Activated CD4-positive, alpha-beta T cell treated with anti-CD3 and anti-CD28 coated beads for 24 hours (primary cell): ENCODE results near the gene TMEM167B.
"Not testable (repeated sequence)": the region's sequence is repeated elsewhere in the genome, so short reads cannot be mapped to it uniquely, and the experiment has no call there.

Source experiments
- DNase-seq, 2 donors: peaks; one replicate each; pipeline ENCODE4 v3.0.0-alpha.2; 2020; ENCODE audit warnings: low read depth in 2 of 2

The TMEM167B gene

DNA sequence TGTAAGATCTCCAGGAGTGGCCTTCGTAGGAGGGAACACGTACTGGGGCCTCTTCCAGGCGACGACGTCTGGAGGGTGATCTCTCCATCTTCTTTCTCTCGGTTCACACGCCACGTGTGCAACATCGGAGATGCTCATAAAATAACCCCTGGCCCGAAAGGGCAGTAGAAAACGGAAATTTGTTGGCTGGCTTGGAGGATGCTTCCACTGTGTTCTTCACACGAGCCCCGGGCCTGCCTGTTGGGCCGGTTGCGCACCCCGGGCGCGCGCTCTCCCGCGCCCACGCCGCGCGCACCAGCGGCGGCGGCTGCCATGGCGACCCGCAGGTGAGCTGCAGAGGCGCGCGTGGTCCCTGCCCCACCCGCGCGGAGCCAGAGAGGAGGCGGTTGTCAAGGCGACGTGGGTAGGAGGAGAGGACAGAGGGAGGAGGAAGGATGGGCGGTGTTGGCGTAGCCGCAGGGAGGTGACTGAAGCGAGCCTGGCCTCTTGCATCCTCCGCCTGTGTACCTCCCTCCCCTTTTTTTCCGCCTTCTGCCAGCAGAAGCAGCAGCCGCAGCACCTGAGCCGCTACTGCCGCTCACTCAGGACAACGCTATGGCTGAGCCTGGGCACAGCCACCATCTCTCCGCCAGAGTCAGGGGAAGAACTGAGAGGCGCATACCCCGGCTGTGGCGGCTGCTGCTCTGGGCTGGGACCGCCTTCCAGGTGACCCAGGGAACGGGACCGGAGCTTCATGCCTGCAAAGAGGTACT is 23.2 kb downstream of the TMEM167B start, which contains the start of gene ELAPOR1:
Gene ELAPOR1, plus strand, starts transcription at position 526 of the 752 bp plus-strand sequence. Its CDS starts 69 bp downstream, at position 595.
- peak; percentile 62 to 69 for DNase-seq

DNA sequence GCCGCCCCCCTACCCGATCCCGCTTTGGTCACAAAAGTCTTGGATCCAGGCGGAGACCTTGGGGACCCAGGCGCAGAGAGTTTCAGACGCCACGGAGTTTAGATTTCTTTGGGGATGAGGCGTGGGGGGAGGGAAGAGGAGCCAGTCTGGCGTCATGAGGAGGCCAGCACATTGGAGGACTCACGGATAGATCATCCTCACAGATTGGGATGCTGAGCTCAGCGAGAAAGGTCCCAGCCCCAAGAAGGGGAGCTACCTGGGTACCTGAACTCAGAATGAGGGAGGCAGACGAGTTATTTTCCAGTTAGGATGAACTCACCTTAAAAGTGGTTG is 23.7 kb downstream of the TMEM167B start:
- no peak for DNase-seq

DNA sequence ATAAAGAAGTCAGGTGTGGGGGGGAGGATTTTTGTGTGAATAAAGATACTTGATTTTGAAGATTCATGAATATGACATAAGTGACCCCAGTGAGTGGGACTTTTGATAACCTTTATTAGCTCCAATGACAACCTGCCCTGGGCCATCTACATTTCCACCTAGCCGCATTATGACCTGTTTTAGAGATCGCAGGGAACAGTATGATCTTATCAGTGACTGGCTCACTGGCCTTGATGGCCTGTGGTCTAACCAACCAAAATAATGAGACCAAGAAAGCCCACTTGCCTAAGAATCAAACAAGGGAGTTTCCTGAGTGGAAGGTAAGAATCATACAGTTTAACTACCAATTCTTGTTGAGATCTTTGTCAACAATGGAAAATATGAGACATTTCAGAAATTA is 25.1 kb downstream of the TMEM167B start:
- DNase-seq, result no peak

DNA sequence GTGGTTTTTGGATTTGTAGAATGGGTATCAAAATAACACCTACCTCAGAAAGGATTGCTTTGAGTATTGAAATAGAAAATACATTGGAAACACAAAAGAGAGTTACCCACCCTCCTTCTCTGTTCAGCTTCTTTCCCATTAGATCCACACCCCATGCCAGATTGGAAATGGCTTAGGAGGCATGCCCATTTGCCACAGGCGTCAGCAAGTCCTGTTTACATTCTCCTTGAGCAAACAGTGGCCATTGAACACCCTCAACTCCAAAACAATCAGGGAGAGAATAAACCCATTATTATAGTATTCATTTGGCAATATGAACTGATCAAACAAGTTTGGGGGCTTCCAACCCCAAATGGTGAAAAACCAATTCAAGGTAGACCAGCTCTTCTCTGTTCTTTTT is 25.7 kb downstream of the TMEM167B start:
- no peak for DNase-seq

DNA sequence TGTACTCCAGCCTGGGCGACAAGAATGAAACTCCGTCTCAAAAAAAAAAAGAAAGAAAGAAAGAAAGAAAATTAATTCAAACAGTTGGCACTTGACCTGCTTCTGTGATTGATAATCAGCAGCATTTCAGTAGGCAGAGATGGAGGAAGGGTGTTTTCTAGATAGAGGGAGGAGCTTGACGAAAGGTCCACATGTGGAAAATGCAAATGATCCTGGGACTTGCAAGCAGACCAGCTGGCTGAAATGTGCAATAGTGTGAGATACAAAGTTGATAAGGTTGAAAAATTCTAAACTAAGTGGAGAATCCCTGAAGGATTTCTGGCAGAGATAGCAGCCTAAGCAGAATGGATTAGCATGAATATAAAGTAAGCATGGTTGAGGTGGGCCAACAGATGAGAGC is 27.5 kb downstream of the TMEM167B start:
- no peak for DNase-seq

DNA sequence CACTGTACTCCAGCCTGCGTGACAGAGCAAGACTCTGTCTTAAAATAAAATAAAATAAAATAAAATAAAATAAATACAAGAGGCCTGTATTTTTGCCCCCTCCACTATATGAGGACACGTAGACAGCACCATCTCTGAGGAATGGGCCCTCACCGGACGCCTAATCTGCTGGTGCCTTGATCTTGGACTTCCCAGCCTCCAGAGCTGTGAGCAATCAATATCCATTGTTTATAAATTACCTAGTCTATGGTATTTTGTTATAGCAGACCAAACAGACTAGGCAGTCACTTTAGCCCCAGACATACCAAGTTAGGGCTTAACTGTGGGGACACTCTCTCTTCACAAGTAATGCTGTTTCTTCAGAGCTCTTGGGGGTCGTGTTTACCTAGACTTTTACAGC is 29.8 kb downstream of the TMEM167B start:
- DNase-seq, result no peak

DNA sequence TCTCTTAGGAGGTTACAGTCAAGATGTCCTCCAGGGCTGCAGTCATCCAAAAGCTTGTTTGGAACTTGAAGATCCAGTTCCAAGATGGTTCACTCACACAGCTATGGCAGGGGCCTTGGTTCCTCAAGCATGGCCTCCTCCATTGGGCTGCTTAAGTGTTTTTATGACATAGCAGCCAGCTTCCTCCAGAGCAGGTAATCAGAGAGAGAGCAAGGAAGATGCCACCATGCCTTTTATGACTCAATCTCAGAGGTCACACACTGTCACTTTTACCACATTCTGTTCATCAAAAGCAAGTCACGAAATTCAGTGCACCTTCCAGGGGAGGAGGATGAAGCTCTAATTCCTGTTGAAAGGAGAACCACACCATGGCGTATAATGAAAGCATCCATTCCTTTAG is 40.5 kb downstream of the TMEM167B start:
- DNase-seq, result no peak

DNA sequence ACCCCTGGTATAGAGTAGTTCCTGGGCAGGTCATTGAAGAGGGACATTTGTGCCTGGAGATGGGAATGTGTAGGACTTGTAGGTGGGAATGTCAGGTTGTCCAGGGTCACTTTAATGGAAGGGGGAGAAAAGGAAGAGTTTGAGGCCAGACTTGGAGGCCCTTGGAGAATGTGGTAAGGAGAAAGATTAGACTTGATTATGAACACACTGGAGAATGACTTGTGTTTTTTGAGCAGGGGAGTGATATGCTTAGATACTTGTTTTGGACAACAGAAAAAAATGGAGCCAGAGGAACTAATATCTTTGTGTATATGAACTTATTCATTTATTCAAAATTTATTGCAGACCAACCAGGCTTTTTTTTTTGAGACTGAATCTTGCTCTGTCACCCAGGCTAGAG is 41.2 kb downstream of the TMEM167B start:
- no peak for DNase-seq

DNA sequence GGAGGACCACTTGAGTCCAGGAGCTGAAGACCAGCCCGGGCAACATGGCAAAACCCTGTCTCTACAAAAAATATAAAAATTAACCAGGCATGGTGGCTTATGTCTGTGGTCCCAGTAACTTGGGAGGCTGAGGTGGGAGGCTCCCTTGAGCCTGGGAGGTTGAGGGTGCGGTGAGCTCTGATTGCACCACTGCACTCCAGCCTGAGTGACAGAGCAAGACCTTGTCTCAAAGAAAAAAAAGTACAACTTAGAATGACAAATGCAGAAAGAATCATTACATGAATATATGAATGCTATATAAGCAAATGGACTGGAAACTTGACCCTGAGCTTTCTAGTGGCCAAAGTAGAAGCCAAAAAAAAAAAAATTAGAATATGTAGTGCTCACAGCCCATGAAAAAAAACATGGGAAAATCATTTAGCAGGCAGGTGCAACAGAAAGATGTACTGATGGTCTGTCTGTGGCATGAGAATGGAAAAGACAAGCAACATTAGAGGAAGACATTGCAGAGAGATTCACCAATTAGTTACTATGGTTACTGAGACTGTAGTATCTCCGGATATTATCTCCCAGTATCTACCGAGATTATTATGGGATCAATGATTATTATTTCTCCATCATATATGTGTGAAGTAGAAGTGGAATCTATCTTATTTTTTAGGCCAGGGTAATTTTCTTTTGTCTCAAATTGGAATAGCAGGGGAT is 42.6 kb downstream of the TMEM167B start:
- DNase-seq, result no peak

DNA sequence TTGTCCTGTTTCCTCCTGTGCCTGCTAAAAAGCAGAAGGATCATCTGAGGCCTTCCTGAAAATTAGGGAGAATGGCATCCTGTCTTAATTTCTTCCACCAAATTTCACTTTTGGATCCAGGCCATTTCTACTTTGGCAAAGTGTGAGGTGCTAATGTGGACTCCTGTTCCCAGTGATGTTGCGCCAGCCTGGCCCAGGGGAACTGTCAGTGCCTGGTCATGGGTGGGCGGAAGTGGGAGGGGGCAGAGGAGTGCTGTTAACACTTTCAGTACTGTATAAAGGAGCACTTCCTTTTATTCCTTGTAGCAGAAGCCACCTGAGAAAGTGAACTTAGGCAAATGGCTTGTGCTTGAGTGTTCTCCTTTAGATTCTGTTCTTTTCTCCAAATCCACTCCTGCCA is 43.3 kb downstream of the TMEM167B start:
- DNase-seq, result peak in 1 of 2 donors; percentile 3

DNA sequence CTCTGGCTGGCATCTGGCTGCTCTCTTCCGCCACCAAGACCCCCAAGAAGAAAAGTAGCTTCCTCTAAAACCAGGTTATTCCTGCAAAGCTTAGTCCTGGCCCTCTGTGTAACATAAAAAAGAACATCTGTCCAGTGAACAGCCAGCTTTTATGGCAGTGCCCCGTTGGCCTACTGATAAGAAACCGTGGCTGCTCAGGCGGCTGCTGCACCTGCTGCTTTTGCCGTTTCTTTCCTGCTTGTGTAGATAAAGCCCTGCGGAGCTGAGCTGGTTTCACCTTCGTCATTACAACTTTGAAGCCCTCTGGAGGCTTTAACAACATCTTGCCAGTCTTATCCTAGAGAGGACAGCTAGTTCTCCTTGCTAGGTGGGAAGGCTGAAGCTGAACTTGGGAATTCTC is 43.9 kb downstream of the TMEM167B start:
- no peak for DNase-seq

DNA sequence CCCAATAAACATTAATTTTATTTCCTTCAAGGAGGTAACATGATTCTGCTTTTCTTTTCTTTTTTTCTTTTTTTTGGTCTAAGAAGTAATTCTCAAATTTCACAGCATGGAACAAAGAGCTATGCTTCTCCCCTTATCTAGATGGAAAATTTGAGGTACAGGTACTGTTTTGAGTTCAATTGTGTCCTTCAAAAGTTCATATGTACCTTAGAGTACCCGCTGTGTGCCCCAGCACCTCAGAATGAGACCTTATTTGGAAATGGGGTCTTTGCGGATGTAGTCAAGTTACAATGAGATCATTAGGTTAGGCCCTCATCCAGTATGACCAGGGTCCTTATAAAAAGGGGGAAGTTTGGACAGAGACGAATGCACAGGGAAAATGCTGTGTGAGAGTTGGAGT is 45.4 kb downstream of the TMEM167B start:
- DNase-seq, result no peak

DNA sequence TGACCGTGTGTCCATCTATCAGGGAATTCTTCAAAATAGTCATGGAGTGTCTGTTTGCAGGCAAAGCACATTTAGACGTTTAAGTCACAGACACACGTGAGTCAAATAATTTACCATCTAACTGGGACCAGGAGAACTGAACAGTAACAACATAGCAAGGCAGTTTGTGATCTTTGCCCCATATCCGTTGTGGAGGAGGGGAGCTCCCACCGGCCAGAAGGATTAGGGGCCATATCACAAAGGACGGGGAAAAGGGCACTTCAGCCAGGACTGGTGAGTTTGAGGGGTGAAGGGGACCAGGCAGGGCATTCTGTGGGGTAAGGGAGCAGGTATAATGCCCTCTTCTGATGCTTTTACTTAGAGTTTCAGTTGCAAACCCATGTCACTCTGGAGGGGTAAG is 46.2 kb downstream of the TMEM167B start:
- no peak for DNase-seq

DNA sequence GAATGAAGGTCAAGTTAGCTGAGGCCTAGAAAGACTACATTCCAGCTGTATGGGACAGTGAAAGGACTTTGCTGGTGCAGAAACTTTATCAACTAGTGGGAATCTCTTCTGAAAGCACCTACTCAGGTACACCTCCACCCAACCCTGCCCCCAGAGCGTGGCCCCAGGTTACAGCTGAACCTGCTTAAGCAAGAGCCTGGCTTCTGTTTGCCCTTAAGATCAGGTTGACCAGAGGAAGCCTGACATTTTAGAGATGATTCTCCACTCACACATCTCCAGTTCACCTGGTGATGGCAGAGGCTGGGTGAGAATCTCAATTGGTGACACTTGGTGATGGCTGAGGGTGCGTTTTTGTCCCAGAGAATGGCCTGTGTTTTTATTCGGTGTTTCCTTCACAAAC is 47.4 kb downstream of the TMEM167B start:
- DNase-seq, result no peak

DNA sequence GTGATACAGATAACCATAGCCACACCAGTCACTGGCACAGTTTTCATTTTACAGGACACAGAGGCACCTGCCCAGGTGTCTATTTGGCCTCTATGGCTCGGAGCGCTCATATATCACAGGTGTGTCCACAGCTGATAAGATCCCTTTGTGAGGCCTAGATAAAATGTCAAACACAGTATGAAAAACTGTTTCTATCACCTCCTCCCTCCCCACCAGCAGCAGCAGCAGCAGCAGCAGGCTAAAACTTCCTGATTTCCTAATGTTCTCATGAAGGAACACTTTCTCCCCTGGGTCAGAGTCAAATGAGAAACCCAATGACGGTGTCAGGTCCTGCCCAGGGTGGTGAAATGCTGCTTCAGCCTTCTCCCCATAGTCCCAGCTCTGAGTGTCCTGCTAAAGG is 47.8 kb downstream of the TMEM167B start:
- DNase-seq, result no peak

DNA sequence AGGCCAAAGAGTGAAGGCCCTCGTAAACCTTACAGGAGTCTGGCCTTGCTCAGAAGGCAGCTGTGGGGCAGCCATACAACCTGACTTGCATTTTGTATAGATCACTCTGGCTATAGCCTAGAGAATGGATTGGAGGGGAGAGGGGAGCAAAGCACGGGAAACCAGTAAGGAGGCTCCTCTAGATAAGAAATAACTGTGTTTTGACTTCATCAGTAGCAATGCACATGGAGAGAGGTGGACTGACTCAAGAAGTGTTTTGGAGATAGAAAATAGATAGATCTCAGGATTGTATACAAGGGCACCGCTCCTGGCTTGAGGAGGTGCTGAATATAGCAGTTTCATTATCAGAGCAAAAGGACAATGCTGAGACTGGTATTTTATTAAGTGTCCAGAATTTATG is 49.8 kb downstream of the TMEM167B start:
- DNase-seq, result no peak

DNA sequence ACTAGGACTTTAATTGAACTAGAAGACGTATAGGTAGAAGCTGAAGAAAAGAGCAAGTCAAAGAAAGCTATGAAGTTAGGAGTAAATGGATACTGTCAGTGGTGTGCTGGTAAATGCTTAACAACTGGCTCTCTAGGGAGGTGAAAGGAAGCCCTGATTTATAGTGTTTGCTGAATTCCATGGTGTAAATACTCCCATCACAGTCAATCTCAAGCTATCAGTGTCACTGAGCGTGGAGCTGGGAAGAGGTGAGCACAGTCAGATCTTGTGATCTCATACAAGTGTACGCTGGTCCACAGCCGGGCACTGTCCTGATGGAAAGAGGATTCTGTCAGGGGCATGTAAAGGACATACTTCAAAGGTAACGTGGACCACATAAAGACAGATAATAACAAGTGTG is 51.7 kb downstream of the TMEM167B start:
- no peak for DNase-seq

DNA sequence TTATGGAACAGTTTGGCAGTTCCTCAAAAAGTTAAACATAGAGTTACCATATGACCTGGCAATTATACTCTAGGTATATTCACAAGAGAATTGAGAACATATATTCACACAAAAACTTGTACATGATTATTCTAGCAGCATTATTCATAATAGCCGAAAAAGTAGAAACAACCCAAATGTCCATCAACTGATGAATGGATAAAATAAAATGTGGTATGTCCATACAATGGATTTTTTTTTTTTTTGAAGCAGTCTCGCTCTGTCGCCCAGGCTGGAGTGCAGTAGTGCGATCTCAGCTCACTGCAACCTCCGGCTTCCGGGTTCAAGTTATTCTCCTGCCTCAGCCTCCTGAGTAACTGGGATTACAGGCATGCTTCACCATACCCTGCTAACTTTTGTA is 52.2 kb downstream of the TMEM167B start:
- DNase-seq, result not testable (repeated sequence)
